ENCODE results near the gene DYNC1I2. TPM values are rescaled to one million over a fixed set of nuclear protein-coding genes. Genes with fewer than 3 reads are reported as not detected.
A peak's percentile ranks its signal among the peaks of the same experiment; 100 is the strongest.

Gene DYNC1I2
- polyA plus RNA-seq, 1 of the 3 experiments (the other 2 are of a cell fraction) = 99.7 TPM

DNA sequence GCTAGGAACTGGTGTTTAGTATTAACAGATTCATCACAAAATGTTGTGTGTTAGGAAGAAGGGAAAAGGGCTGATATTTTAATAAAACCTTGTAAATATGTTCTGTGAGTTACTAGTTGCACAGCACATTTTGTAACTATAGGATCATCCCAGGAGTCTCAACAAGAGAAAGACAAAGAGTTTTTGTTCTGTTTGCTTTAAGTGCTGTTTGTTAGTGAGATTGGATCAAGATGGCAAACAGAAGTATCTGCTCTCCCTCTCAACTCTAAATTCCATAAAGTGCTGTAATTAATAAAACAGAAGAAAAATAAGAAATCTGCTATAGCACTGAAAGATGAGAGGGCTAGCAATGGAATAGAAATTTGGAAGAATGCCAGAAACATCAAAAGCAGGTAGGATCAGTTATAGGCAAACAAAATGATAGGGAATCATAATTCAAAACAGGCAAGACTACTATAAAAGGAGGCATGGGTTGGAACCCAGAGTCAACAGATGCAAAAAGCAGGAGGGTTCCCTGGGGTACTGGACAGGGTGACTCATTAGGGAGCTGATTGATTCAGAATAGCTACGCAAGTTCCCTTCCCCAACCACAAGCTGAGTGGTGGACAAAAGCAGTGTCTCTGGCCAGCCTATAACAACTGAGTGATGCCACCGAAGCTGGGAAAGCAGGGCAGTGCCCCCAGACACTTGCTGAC is 75.8 kb downstream of the DYNC1I2 start:
- H2AFZ ChIP-seq (ENCODE audit: low read depth) = no peak overlapping the region
- H3K9me3 ChIP-seq = no peaks in the 10 kb centered on the region
- H3K9ac ChIP-seq = no peak overlapping the region
- peak; percentile 20 for DNase-seq
- no peaks in the 10 kb centered on the region for H4K20me1 ChIP-seq (ENCODE audit: insufficient read depth)
- no peak overlapping the region for H3K4me3 ChIP-seq (ENCODE audit: low read depth in 2 of 2, low read length in 1 of 2)
- WGBS (ENCODE audit: low lambda C conversion rate) = 83% methylated on average over 2 of the region's 2 CpGs
- no peaks in the 10 kb centered on the region for H3K27me3 ChIP-seq (ENCODE audit: insufficient read depth)
- H3K4me2 ChIP-seq = no peak overlapping the region
- no peaks in the 10 kb centered on the region for H3K79me2 ChIP-seq (ENCODE audit: insufficient read depth)
- peaks cover 0 to 5% of the 10 kb centered on the region in 2 experiments; a peak in 2 of 4 replicates for H3K4me1 ChIP-seq (ENCODE audit: control insufficient read depth in 1 of 2, insufficient read depth in 2 of 2, low read depth in 1 of 2, low read length in 1 of 2)
- POLR2A ChIA-PET = no interaction called here
- no peaks in the 10 kb centered on the region for H3K9me2 ChIP-seq
- H3K27ac ChIP-seq (ENCODE audit: low read depth in 2 of 2, low read length in 1 of 2) = no peak overlapping the region; a peak in 1 of 4 replicates
- peaks cover 4% of the 10 kb centered on the region for H3F3A ChIP-seq (replicated peaks; ENCODE audit: insufficient read depth)
- H3K36me3 ChIP-seq (replicated peaks in 1 of 2; ENCODE audit: control insufficient read depth in 1 of 2, insufficient read depth in 2 of 2, low read length in 1 of 2) = peaks cover 20 to 52% of the 10 kb centered on the region in 2 experiments
- CTCF ChIA-PET = no interaction called here
- TF ChIP-seq RXRA (IDR thresholded peaks at IDR 0.05; ENCODE audit: borderline replicate concordance, low read depth) (no peak), FOSL2 (IDR thresholded peaks at IDR 0.05; ENCODE audit: borderline replicate concordance, low read depth) (peak; percentile 2; the same call in 1 of the 2 replicates), TCF12 (IDR thresholded peaks at IDR 0.05) (0 out of 2 replicates have a peak, but pooled peaks have one; percentile 31), SMC3 (IDR thresholded peaks at IDR 0.05; ENCODE audit: low read depth, low read length) (no peak), NFIC (IDR thresholded peaks at IDR 0.05; ENCODE audit: borderline replicate concordance) (peak; percentile 57; the same call in 1 of the 2 replicates), SIN3A (IDR thresholded peaks at IDR 0.05; ENCODE audit: borderline replicate concordance, low read depth, low read length) (no peak), FOXJ3 (CRISPR knock-in tag; IDR thresholded peaks at IDR 0.05) (no peak), EP300 (IDR thresholded peaks at IDR 0.05; ENCODE audit: borderline replicate concordance in 1 of 2, low read depth in 1 of 2, low read length in 1 of 2) (no peak)

- H3K79me2 ChIP-seq (ENCODE audit: insufficient read depth) = no peaks in the 10 kb centered on the region
- H4K20me1 ChIP-seq (ENCODE audit: insufficient read depth) = no peaks in the 10 kb centered on the region
- TF ChIP-seq CHD2 (IDR thresholded peaks at IDR 0.05; ENCODE audit: low read length, partially characterized antibody) (no peak), EZH2phosphoT487 (IDR thresholded peaks at IDR 0.05; ENCODE audit: borderline replicate concordance, low read depth) (no peak), PBX3 (IDR thresholded peaks at IDR 0.05) (peak; percentile 71), SMC3 (IDR thresholded peaks at IDR 0.05; ENCODE audit: low read depth, low read length) (no peak), FOSL2 (IDR thresholded peaks at IDR 0.05; ENCODE audit: borderline replicate concordance, low read depth) (no peak)
- TF ChIP-seq, protein P1, sequence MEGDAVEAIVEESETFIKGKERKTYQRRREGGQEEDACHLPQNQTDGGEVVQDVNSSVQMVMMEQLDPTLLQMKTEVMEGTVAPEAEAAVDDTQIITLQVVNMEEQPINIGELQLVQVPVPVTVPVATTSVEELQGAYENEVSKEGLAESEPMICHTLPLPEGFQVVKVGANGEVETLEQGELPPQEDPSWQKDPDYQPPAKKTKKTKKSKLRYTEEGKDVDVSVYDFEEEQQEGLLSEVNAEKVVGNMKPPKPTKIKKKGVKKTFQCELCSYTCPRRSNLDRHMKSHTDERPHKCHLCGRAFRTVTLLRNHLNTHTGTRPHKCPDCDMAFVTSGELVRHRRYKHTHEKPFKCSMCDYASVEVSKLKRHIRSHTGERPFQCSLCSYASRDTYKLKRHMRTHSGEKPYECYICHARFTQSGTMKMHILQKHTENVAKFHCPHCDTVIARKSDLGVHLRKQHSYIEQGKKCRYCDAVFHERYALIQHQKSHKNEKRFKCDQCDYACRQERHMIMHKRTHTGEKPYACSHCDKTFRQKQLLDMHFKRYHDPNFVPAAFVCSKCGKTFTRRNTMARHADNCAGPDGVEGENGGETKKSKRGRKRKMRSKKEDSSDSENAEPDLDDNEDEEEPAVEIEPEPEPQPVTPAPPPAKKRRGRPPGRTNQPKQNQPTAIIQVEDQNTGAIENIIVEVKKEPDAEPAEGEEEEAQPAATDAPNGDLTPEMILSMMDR (IDR thresholded peaks at IDR 0.05) = no peak
- H3K9me3 ChIP-seq = no peaks in the 10 kb centered on the region
- ChIA-PET POLR2A (no interaction called here), CTCF (no interaction called here)
- no peak overlapping the region for H3K4me3 ChIP-seq (ENCODE audit: low read depth in 2 of 2, low read length in 1 of 2)
- H3K9ac ChIP-seq = no peak overlapping the region
- peaks cover 4% of the 10 kb centered on the region for H3F3A ChIP-seq (replicated peaks; ENCODE audit: insufficient read depth)
- H3K36me3 ChIP-seq (replicated peaks in 1 of 2; ENCODE audit: control insufficient read depth in 1 of 2, insufficient read depth in 2 of 2, low read length in 1 of 2) = peaks cover 20 to 49% of the 10 kb centered on the region in 2 experiments
- H3K27ac ChIP-seq (ENCODE audit: low read depth in 2 of 2, low read length in 1 of 2) = no peak overlapping the region
- H3K9me2 ChIP-seq = no peaks in the 10 kb centered on the region
- H3K27me3 ChIP-seq (ENCODE audit: insufficient read depth) = no peaks in the 10 kb centered on the region
- H3K4me1 ChIP-seq (ENCODE audit: control insufficient read depth in 1 of 2, insufficient read depth in 2 of 2, low read depth in 1 of 2, low read length in 1 of 2) = peaks cover 0 to 5% of the 10 kb centered on the region in 2 experiments; a peak in 2 of 4 replicates
- H2AFZ ChIP-seq (ENCODE audit: low read depth) = no peak overlapping the region
- H3K4me2 ChIP-seq = no peak overlapping the region
- WGBS (ENCODE audit: low lambda C conversion rate) = 82% methylated on average over 3 of the region's 3 CpGs
- no peak for DNase-seq
These were observed 76.3 kb downstream of the DYNC1I2 start for GRCh38 chr2:171763602-171764001.

Data from SK-N-SH (cell line).